Loucy (cell line): Measurements from ENCODE around the gene OLFML1.

ENCODE experiments used
- H2AFZ ChIP-seq: fragments of 200-600 bp; sonication (generic); 2 replicates; pipeline ENCODE4 v1.6.0; 2016; ENCODE audit warnings: antibody characterized with exemption, mild to moderate bottlenecking, low read length, moderate library complexity
- H3F3A ChIP-seq: fragments of 200-600 bp; 2 replicates; pipeline ENCODE4 v1.6.0; 2016; ENCODE audit warnings: antibody characterized with exemption, low read depth, mild to moderate bottlenecking
- H3K27me3 ChIP-seq: fragments of 200-600 bp; sonication (generic); 2 replicates; pipeline ENCODE4 v1.6.1; 2014; ENCODE audit warnings: low read length, mild to moderate bottlenecking; ENCODE audit not compliant: insufficient read depth, poor library complexity, severe bottlenecking
- H3K36me3 ChIP-seq: fragments of 200-600 bp; sonication (generic); 2 replicates; pipeline ENCODE4 v1.6.1; 2016; ENCODE audit warnings: low read length; ENCODE audit not compliant: insufficient read depth
- H3K4me1 ChIP-seq: fragments of 200-600 bp; sonication (generic); 2 replicates; pipeline ENCODE4 v1.5.1; 2014; ENCODE audit warnings: low read length, mild to moderate bottlenecking; ENCODE audit not compliant: insufficient read depth, poor library complexity, severe bottlenecking
- H3K4me2 ChIP-seq: fragments of 200-600 bp; sonication (generic); 2 replicates; pipeline ENCODE4 v1.6.0; 2014; ENCODE audit warnings: antibody characterized with exemption, low read length, low read depth, mild to moderate bottlenecking; ENCODE audit not compliant: poor library complexity, severe bottlenecking
- H3K4me3 ChIP-seq: fragments of 200-600 bp; sonication (generic); 2 replicates; pipeline ENCODE4 v1.5.1; 2014; ENCODE audit warnings: low read length, mild to moderate bottlenecking, mixed read lengths; ENCODE audit not compliant: poor library complexity, severe bottlenecking
- H3K79me2 ChIP-seq: fragments of 200-600 bp; sonication (generic); 2 replicates; pipeline ENCODE4 v1.6.1; 2014; ENCODE audit warnings: low read length; ENCODE audit not compliant: insufficient read depth
- H3K9ac ChIP-seq: fragments of 200-600 bp; sonication (generic); 2 replicates; pipeline ENCODE4 v1.6.0; 2014; ENCODE audit warnings: mild to moderate bottlenecking, low read depth, low read length, moderate library complexity; ENCODE audit not compliant: poor library complexity, severe bottlenecking
- H3K9me2 ChIP-seq: fragments of 200-600 bp; sonication (generic); replicated peaks from 2 replicates; pipeline ENCODE4 v1.6.1; 2016; ENCODE audit warnings: low read depth, low read length, mixed read lengths
- H3K9me3 ChIP-seq: fragments of 200-600 bp; sonication (generic); 2 replicates; pipeline ENCODE4 v1.6.1; 2014; ENCODE audit warnings: mild to moderate bottlenecking, antibody characterized with exemption, low read length, low read depth; ENCODE audit not compliant: insufficient read depth
- H4K20me1 ChIP-seq: fragments of 200-600 bp; sonication (generic); 2 replicates; pipeline ENCODE4 v1.6.0; 2014; ENCODE audit warnings: antibody characterized with exemption, low read length, mild to moderate bottlenecking; ENCODE audit not compliant: insufficient read depth, poor library complexity, severe bottlenecking
- CTCF ChIP-seq: fragments of 200-600 bp; sonication (generic); conservative IDR thresholded peaks from 2 replicates; pipeline ENCODE4 v1.5.1; 2014; ENCODE audit warnings: mild to moderate bottlenecking, antibody characterized with exemption, low read length
- EZH2phosphoT487 ChIP-seq: fragments of 200-600 bp; IDR thresholded peaks from 2 replicates; pipeline ENCODE4 v1.6.1; 2018; ENCODE audit warnings: antibody characterized with exemption, mild to moderate bottlenecking, moderate library complexity, borderline replicate concordance

The OLFML1 gene

GRCh38 chr11:7494086-7494745, 8.9 kb downstream of the OLFML1 start:
- no peak overlapping the region for H3K9ac ChIP-seq
- H3K9me3 ChIP-seq: no peaks in the 10 kb centered on the region
- TF ChIP-seq EZH2phosphoT487 (no peak), CTCF (no peak)
- no peak overlapping the region for H3K4me2 ChIP-seq
- H3K4me1 ChIP-seq: no peaks in the 10 kb centered on the region
- no peak overlapping the region for H2AFZ ChIP-seq
- no peaks in the 10 kb centered on the region for H3K36me3 ChIP-seq
- H3K79me2 ChIP-seq: no peaks in the 10 kb centered on the region
- H4K20me1 ChIP-seq: no peaks in the 10 kb centered on the region
- no peaks in the 10 kb centered on the region for H3F3A ChIP-seq
- no peak overlapping the region for H3K4me3 ChIP-seq
- H3K9me2 ChIP-seq: no peaks in the 10 kb centered on the region
- H3K27me3 ChIP-seq: no peaks in the 10 kb centered on the region

- Histone ChIP-seq H3K9me2 (no peaks in the 10 kb centered on the region), H2AFZ (no peak overlapping the region), H4K20me1 (no peaks in the 10 kb centered on the region), H3K4me3 (no peak overlapping the region), H3K9me3 (no peaks in the 10 kb centered on the region), H3K4me1 (no peaks in the 10 kb centered on the region), H3K79me2 (no peaks in the 10 kb centered on the region), H3K4me2 (no peak overlapping the region), H3F3A (no peaks in the 10 kb centered on the region), H3K27me3 (no peaks in the 10 kb centered on the region), H3K36me3 (no peaks in the 10 kb centered on the region), H3K9ac (no peak overlapping the region)
- TF ChIP-seq CTCF: no peak
Measured at GRCh38 chr11:7495882-7496551, 10.7 kb downstream of the OLFML1 start.

- no peaks in the 10 kb centered on the region for H3F3A ChIP-seq
- H3K9me3 ChIP-seq: no peaks in the 10 kb centered on the region
- H3K36me3 ChIP-seq: no peaks in the 10 kb centered on the region
- no peak overlapping the region for H2AFZ ChIP-seq
- no peaks in the 10 kb centered on the region for H4K20me1 ChIP-seq
- no peak overlapping the region for H3K4me3 ChIP-seq
- H3K4me1 ChIP-seq: no peaks in the 10 kb centered on the region
- H3K79me2 ChIP-seq: no peaks in the 10 kb centered on the region
- no peak for TF ChIP-seq EZH2phosphoT487
- no peak for TF ChIP-seq CTCF
- no peak overlapping the region for H3K9ac ChIP-seq
- H3K27me3 ChIP-seq: no peaks in the 10 kb centered on the region
- no peak overlapping the region for H3K4me2 ChIP-seq
- no peaks in the 10 kb centered on the region for H3K9me2 ChIP-seq
Measured at GRCh38 chr11:7498193-7498592, 12.9 kb downstream of the OLFML1 start.
